AG10803 (cell line): ENCODE results near the gene TRABD2B.

ENCODE experiments used
- DNase-seq: peaks from one replicate; pipeline ENCODE4 v3.0.0; 2010; ENCODE audit warnings: low read depth
- H3K4me3 ChIP-seq: 2 replicates; pipeline ENCODE4 v1.5.1; 2011; ENCODE audit warnings: mild to moderate bottlenecking, low read length, control low read depth
- CTCF ChIP-seq: conservative IDR thresholded peaks from 2 replicates; pipeline ENCODE4 v1.5.1; 2011; ENCODE audit warnings: mild to moderate bottlenecking, low read length, control low read depth, inconsistent platforms

Gene TRABD2B

GRCh38 chr1:47758341-47759250, 238.6 kb downstream of the TRABD2B start:
- no peak overlapping the region for H3K4me3 ChIP-seq
- no peak for DNase-seq
- TF ChIP-seq CTCF, result no peak

GRCh38 chr1:47757226-47757975, 239.8 kb downstream of the TRABD2B start:
- no peak for TF ChIP-seq CTCF
- no peak for DNase-seq
- no peak overlapping the region for H3K4me3 ChIP-seq

GRCh38 chr1:47756411-47756810, 240.8 kb downstream of the TRABD2B start:
- no peak for DNase-seq
- no peak overlapping the region for H3K4me3 ChIP-seq
- no peak for TF ChIP-seq CTCF

GRCh38 chr1:47756006-47756405, 241.2 kb downstream of the TRABD2B start:
- DNase-seq, result no peak
- no peak overlapping the region for H3K4me3 ChIP-seq
- no peak for TF ChIP-seq CTCF

- H3K4me3 ChIP-seq, result no peak overlapping the region
- DNase-seq, result no peak
- peak; percentile 27; the same call in 1 of the 2 replicates for TF ChIP-seq CTCF
These were observed 241.8 kb downstream of the TRABD2B start for GRCh38 chr1:47755101-47755990.

GRCh38 chr1:47754221-47754620, 243.0 kb downstream of the TRABD2B start:
- no peak for DNase-seq
- no peak for TF ChIP-seq CTCF
- no peak overlapping the region for H3K4me3 ChIP-seq
